Bronchial epithelial cell (primary cell): ENCODE measurements around the gene GRK5. TPM values are rescaled to one million over a fixed set of nuclear protein-coding genes. Genes with fewer than 3 reads are reported as not detected.

Experiments used
- DNase-seq: peaks from one replicate; pipeline ENCODE4 v3.0.0-alpha.2; 2010; ENCODE audit warnings: low read depth
- FAIRE-seq: peaks from 2 replicates; lab custom pipeline; 2011; peaks lifted over from hg19 to GRCh38; lab: Jason Lieb, UNC
- H3K27me3 ChIP-seq: 2 replicates; pipeline ENCODE4 v1.5.1; 2011; ENCODE audit warnings: low read length; ENCODE audit not compliant: control insufficient read depth, insufficient read depth
- H3K36me3 ChIP-seq: 2 replicates; pipeline ENCODE4 v1.5.1; 2011; ENCODE audit warnings: low read length; ENCODE audit not compliant: control insufficient read depth, insufficient read depth
- H3K4me3 ChIP-seq: 2 replicates; pipeline ENCODE4 v1.5.1; 2011; ENCODE audit warnings: mild to moderate bottlenecking, low read depth, low read length, control low read depth
- CTCF ChIP-seq: IDR thresholded peaks from 2 replicates; pipeline ENCODE4 v1.5.1; 2011; ENCODE audit warnings: mild to moderate bottlenecking, moderate library complexity, low read length, control low read depth, inconsistent platforms; ENCODE audit not compliant: insufficient read depth, severe bottlenecking
- total RNA-seq: library from RNA; depleted of rRNA; stranded (reverse); fragments of >200 nt; gene quantifications from 2 replicates; pipeline ENCODE4 v1.2.1, GENCODE V29; 2014

The GRK5 gene
- total RNA-seq, 1 donor from 2014 or later = 2.4 TPM

DNA sequence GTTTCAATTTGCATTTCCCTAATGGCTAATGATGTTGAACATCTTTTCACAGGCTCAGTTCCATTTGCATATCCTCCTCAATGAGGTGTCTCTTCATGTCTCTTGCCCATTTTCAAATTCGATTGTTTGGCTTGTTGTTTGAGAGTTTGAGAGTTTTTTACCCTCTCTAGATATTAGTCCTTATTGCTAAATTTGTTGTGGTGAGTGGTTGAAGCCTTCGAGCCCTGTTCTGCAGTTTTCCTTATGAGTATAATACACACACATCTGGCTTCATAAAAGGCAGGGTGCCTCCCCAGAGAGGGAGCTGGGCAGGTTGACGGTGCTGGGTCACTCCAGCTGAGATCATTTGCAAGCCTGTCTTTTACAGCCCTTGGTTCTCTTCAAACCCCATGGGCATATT, 270.1 kb downstream of the GRK5 start:
- no peak overlapping the region for H3K4me3 ChIP-seq
- FAIRE-seq (no peak), DNase-seq (no peak)
- H3K27me3 ChIP-seq = peaks cover 17% of the 10 kb centered on the region
- TF ChIP-seq CTCF = no peak
- H3K36me3 ChIP-seq = no peaks in the 10 kb centered on the region

DNA sequence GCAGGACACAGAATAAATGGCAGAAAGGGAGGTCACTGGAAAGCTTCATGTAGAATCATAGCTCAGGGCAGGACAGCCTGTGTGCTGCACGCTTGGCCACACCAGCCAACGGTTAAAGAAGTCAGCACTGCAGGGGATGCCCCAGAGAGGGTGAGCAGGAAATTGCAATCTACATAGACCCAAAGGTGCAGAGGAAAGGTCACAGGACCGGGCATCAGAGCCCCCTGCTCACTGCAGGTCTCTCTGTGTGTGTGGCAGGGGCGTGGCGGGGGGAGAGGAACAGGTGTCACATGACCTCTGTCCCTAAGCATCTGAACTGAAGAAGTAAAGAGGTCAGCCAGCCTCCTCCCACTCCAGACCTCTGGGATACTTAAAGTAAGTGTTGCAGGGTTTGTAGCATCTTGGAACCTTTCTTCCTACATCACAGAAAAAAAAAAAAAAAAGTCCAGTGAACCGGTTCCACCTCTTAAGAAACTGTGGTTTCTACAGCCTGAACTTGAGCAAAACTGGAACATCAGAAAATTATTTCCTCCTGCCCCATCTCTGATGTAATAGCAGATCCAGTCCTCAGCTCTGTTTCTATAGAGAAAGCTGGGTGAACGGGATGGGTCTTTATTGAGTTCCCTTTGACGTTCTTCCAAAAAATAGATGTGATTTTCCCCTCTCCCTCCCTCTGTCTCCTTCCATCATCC, 270.9 kb downstream of the GRK5 start:
- DNase-seq = no peak
- Histone ChIP-seq H3K27me3 (peaks cover 16% of the 10 kb centered on the region), H3K36me3 (no peaks in the 10 kb centered on the region), H3K4me3 (no peak overlapping the region)
- TF ChIP-seq CTCF = no peak
- no peak for FAIRE-seq

DNA sequence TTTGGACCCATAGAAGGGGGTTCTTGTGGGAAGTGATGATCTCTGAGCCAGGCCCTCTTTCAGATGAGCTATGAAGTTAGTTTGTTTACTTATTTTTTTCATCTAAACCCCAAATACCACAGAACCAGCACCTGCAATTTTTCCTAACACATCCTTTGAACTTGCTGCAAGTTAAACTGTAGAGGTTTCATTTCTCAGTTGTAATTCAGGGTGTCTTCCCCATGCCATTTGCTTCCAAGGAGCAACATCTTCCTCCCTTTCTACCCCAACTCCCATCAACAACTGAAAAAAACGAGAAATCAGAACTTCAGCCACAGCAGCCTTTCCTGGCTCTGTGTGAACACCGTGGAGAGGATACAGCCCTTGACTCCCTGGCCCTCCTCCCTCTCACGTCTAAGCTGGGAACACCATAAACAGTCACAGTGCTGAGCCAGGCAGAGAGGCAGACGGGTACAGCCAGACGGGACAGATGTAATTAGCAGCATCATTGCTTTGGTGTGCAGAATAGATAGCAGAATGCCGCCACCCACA, 271.5 kb downstream of the GRK5 start:
- TF ChIP-seq CTCF = no peak
- Histone ChIP-seq H3K27me3 (peaks cover 16% of the 10 kb centered on the region), H3K36me3 (no peaks in the 10 kb centered on the region), H3K4me3 (no peak overlapping the region)
- DNase-seq (no peak), FAIRE-seq (no peak)

DNA sequence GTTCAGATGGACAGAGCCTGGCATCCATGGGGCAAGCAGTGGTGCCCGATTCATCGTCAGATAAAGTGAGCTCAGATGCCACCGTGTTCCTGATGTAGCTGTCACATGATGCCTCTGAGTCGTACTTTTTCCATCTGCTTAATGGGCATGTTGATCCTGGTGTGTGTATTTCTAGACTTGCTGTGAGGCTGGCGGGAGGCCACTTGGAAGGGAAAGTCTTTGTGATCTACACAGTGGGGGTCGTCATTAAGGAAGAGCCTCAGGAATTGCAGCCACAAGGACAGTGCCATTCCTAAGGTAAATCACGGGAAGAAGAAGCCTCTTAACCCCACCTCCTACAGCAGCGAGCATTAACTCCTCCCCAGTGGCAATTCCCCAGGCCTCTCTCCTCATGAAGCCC, 272.2 kb downstream of the GRK5 start:
- H3K4me3 ChIP-seq = no peak overlapping the region
- no peaks in the 10 kb centered on the region for H3K36me3 ChIP-seq
- DNase-seq = no peak
- H3K27me3 ChIP-seq = peaks cover 16% of the 10 kb centered on the region
- no peak for TF ChIP-seq CTCF
- peak; percentile 13 for FAIRE-seq

DNA sequence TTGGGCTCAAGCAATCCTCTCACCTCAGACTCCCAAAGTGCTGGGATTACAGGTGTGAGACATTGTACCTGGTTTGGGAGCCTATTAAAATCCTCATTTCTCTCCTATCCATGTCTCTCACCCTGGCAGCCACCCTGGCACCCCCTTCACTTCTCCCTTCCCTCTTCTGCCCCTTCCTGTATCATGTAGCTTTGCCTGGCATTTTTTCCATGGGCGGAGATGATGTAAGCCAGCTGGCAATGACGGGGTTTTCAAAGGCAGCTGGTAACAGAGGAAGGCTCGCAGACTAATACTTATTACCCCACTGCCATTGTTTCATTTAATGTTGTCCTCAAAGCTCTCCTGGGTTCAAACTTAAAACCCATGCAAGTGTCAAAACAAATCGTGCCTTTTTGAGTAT, 273.3 kb downstream of the GRK5 start:
- peak; percentile 31 for DNase-seq
- no peak for FAIRE-seq

More for the DNA sequence above, 273.3 kb downstream of the GRK5 start:
- no peak for TF ChIP-seq CTCF
- Histone ChIP-seq H3K4me3 (no peak overlapping the region), H3K36me3 (no peaks in the 10 kb centered on the region), H3K27me3 (peaks cover 16% of the 10 kb centered on the region)
